ENCODE results near the gene HEMGN. TPM values are rescaled to one million over a fixed set of nuclear protein-coding genes. Genes with fewer than 3 reads are reported as not detected.

The HEMGN gene
- total RNA-seq, 2 experiments from 2014 or later, result 1.2 to 1.4 TPM

GRCh38 chr9:97895211-97895610 lies 42.8 kb downstream of the HEMGN start:
- Mint-ChIP-seq H3K36me3 (ENCODE audit: low read depth) (no peaks in the 10 kb centered on the region), H3K27me3 (no peaks in the 10 kb centered on the region), H3K27ac (no peak overlapping the region), H3K4me1 (ENCODE audit: low read depth) (peaks cover under 1% of the 10 kb centered on the region), H3K4me3 (no peak overlapping the region), H3K9me3 (no peaks in the 10 kb centered on the region)
- no peak for DNase-seq
- ChIA-PET CTCF (interaction anchor here (1.4 kb wide), 1 partner anchor 35 kb away, joined by 3 read pairs; no protein-coding TSS in a partner anchor), POLR2A (interaction anchor here (1.2 kb wide), 2 partner anchors 14 to 142 kb away, joined by 3 read pairs; no protein-coding TSS in a partner anchor)
- no peak for ATAC-seq
- no peak for TF ChIP-seq CTCF (IDR thresholded peaks at IDR 0.05)
- intact Hi-C loops (cut with micrococcal nuclease), result no loop called here

- DNase-seq (no peak), ATAC-seq (no peak)
- H3K27me3 Mint-ChIP-seq, result no peaks in the 10 kb centered on the region
- H3K27ac Mint-ChIP-seq, result no peak overlapping the region
- peaks cover 5% of the 10 kb centered on the region for H3K4me1 Mint-ChIP-seq (ENCODE audit: low read depth)
- H3K36me3 Mint-ChIP-seq (ENCODE audit: low read depth), result no peaks in the 10 kb centered on the region
- H3K9me3 Mint-ChIP-seq, result no peaks in the 10 kb centered on the region
- intact Hi-C loops (cut with micrococcal nuclease), result no loop called here
- ChIA-PET POLR2A (interaction anchor here (0.5 to 1.0 kb wide), 2 partner anchors 9 to 12 kb away, joined by 3 to 4 read pairs; no protein-coding TSS in a partner anchor), CTCF (interaction anchor here (0.8 to 9.4 kb wide), 8 partner anchors 8 to 63 kb away, joined by 3 to 169 read pairs (median 3); partner anchors contain the start of gene TRMO)
- H3K4me3 Mint-ChIP-seq, result no peak overlapping the region
- TF ChIP-seq CTCF (IDR thresholded peaks at IDR 0.05), result no peak
These were observed 45.6 kb downstream of the HEMGN start for GRCh38 chr9:97892421-97892820.

GRCh38 chr9:97891736-97892135 lies 46.2 kb downstream of the HEMGN start:
- H3K4me3 Mint-ChIP-seq, result no peak overlapping the region
- intact Hi-C loops (cut with micrococcal nuclease), result no loop called here
- POLR2A ChIA-PET, result interaction anchor here (1.0 to 1.6 kb wide), 2 partner anchors 10 to 30 kb away, joined by 4 to 10 read pairs; partner anchors contain the start of gene TRMO
- H3K27me3 Mint-ChIP-seq, result no peaks in the 10 kb centered on the region
- CTCF ChIA-PET, result interaction anchor here (1.3 to 9.4 kb wide), 6 partner anchors 9 to 190 kb away, joined by 3 to 169 read pairs (median 6); partner anchors contain the start of gene TRMO
- DNase-seq (no peak), ATAC-seq (no peak)
- no peaks in the 10 kb centered on the region for H3K9me3 Mint-ChIP-seq
- no peak for TF ChIP-seq CTCF (IDR thresholded peaks at IDR 0.05)
- H3K27ac Mint-ChIP-seq, result no peak overlapping the region
- H3K4me1 Mint-ChIP-seq (ENCODE audit: low read depth), result peaks cover 5% of the 10 kb centered on the region
- H3K36me3 Mint-ChIP-seq (ENCODE audit: low read depth), result no peaks in the 10 kb centered on the region

GRCh38 chr9:97889941-97890887 lies 47.8 kb downstream of the HEMGN start:
- DNase-seq (peak; percentile 82), ATAC-seq (peak; percentile 87)
- intact Hi-C loops (cut with micrococcal nuclease), result no loop called here
- peaks cover 5% of the 10 kb centered on the region for H3K4me1 Mint-ChIP-seq (ENCODE audit: low read depth)
- no peaks in the 10 kb centered on the region for H3K27me3 Mint-ChIP-seq
- ChIA-PET POLR2A (interaction anchor here (0.6 to 1.6 kb wide), 5 partner anchors 11 to 1168 kb away, joined by 3 to 10 read pairs (median 3); partner anchors contain the start of gene TRMO), CTCF (interaction anchor here (0.6 to 9.4 kb wide), 50 partner anchors 10 to 258 kb away, joined by 3 to 169 read pairs (median 4); partner anchors contain the start of genes NCBP1, TRMO and XPA)
- TF ChIP-seq CTCF (IDR thresholded peaks at IDR 0.05), result peak; percentile 95
- H3K4me3 Mint-ChIP-seq, result no peak overlapping the region
- H3K36me3 Mint-ChIP-seq (ENCODE audit: low read depth), result no peaks in the 10 kb centered on the region
- no peak overlapping the region for H3K27ac Mint-ChIP-seq
- H3K9me3 Mint-ChIP-seq, result no peaks in the 10 kb centered on the region
